AG04450 (cell line): ENCODE data around the gene GALK1. TPM values are rescaled to one million over a fixed set of nuclear protein-coding genes. Genes with fewer than 3 reads are reported as not detected.

ENCODE experiments used
- CTCF ChIA-PET: fragments of 300-600, 350-600 bp; formaldehyde crosslinking; extraction: SDS; loops from one replicate; lab custom pipeline; 2022; ENCODE audit warnings: antibody characterized with exemption, inconsistent platforms; lab: Charles Lee
- POLR2A ChIA-PET: fragments of 350-600 bp; formaldehyde crosslinking; extraction: SDS; loops from one replicate; lab custom pipeline; 2021; ENCODE audit warnings: antibody characterized with exemption, inconsistent platforms; lab: Yijun Ruan, JAX
- DNase-seq: peaks from one replicate; pipeline ENCODE4 v3.0.0-alpha.2; 2011; ENCODE audit warnings: low read depth, low spot score
- H3K27ac ChIP-seq: one replicate; pipeline ENCODE4 v1.5.1; 2012; ENCODE audit warnings: low read depth, low read length, control low read depth
- H3K27me3 ChIP-seq: one replicate; pipeline ENCODE4 v1.6.0; 2012; ENCODE audit warnings: low read length; ENCODE audit not compliant: control insufficient read depth, insufficient read depth
- H3K4me3 ChIP-seq: 2 replicates; pipeline ENCODE4 v1.5.1; 2011; ENCODE audit warnings: mild to moderate bottlenecking, low read depth, low read length, control low read depth
- H3K9me3 ChIP-seq: 2 replicates; pipeline ENCODE4 v1.5.1; 2012; ENCODE audit warnings: low read length; ENCODE audit not compliant: control insufficient read depth, insufficient read depth
- CTCF ChIP-seq: IDR thresholded peaks from 2 replicates; pipeline ENCODE4 v1.5.1; 2011; ENCODE audit warnings: low read depth, low read length, control low read depth, inconsistent platforms
- polyA plus RNA-seq: library from polyadenylated mRNA; depleted of rRNA; stranded (reverse); fragments of >200 nt; gene quantifications from 2 replicates; pipeline ENCODE4 v1.2.3, GENCODE V29; 2011

GALK1 gene
- polyA plus RNA-seq, 1 experiment, result 12.4 TPM

- no peak overlapping the region for H3K4me3 ChIP-seq
- CTCF ChIA-PET, result interaction anchor here (0.7 to 9.9 kb wide), 12 partner anchors 12 to 272 kb away, joined by 3 to 309 read pairs (median 8); partner anchors contain the start of genes RECQL5, SAP30BP and SMIM5
- H3K27me3 ChIP-seq, result peaks cover 3% of the 10 kb centered on the region
- no peak for DNase-seq
- POLR2A ChIA-PET, result interaction anchor here (1.4 kb wide), 1 partner anchor 29 kb away, joined by 4 read pairs; a partner anchor contains a TSS
- no peak overlapping the region for H3K27ac ChIP-seq
- H3K9me3 ChIP-seq, result no peaks in the 10 kb centered on the region
- no peak for TF ChIP-seq CTCF
Observed at GRCh38 chr17:75750661-75751423, 14.2 kb downstream of the GALK1 start.

- ChIA-PET CTCF (interaction anchor here (0.5 to 9.9 kb wide), 39 partner anchors 9 to 335 kb away, joined by 3 to 309 read pairs (median 4); partner anchors contain the start of genes GALK1, RECQL5, SAP30BP and SMIM5), POLR2A (interaction anchor here (1.0 to 1.4 kb wide), 3 partner anchors 30 to 117 kb away, joined by 3 to 5 read pairs (median 4); partner anchors contain the start of gene SMIM5)
- Histone ChIP-seq H3K27me3 (peaks cover 3% of the 10 kb centered on the region), H3K9me3 (no peaks in the 10 kb centered on the region), H3K4me3 (0 out of 2 replicates have a peak overlapping the region, but pooled peaks have one; percentile 10), H3K27ac (no peak overlapping the region)
- TF ChIP-seq CTCF, result peak; percentile 87
- no peak for DNase-seq
Observed at GRCh38 chr17:75749545-75750389, 15.2 kb downstream of the GALK1 start.

- H3K4me3 ChIP-seq, result no peak overlapping the region
- ChIA-PET POLR2A (interaction anchor here (0.6 to 1.5 kb wide), 2 partner anchors 116 to 266 kb away, joined by 3 to 13 read pairs; partner anchors contain the start of gene SMIM5), CTCF (interaction anchor here (0.7 to 9.9 kb wide), 28 partner anchors 8 to 323 kb away, joined by 3 to 309 read pairs (median 8); partner anchors contain the start of genes GALK1, RECQL5, SAP30BP and SMIM5)
- peaks cover 3% of the 10 kb centered on the region for H3K27me3 ChIP-seq
- no peak for DNase-seq
- no peaks in the 10 kb centered on the region for H3K9me3 ChIP-seq
- H3K27ac ChIP-seq, result no peak overlapping the region
- TF ChIP-seq CTCF, result no peak
Observed at GRCh38 chr17:75748706-75749105, 16.3 kb downstream of the GALK1 start.

GRCh38 chr17:75743625-75744206 is 21.3 kb downstream of the GALK1 start:
- ChIA-PET POLR2A (no interaction called here), CTCF (interaction anchor here (0.6 kb wide), 1 partner anchor 630 kb away, joined by 5 read pairs; no protein-coding TSS in a partner anchor)
- H3K9me3 ChIP-seq, result no peaks in the 10 kb centered on the region
- H3K4me3 ChIP-seq, result no peak overlapping the region
- no peak for TF ChIP-seq CTCF
- DNase-seq, result no peak
- H3K27me3 ChIP-seq, result peaks cover 8% of the 10 kb centered on the region
- H3K27ac ChIP-seq, result no peak overlapping the region
